ENCODE measurements around the gene STAT3. TPM values are rescaled to one million over a fixed set of nuclear protein-coding genes. Genes with fewer than 3 reads are reported as not detected.

The STAT3 gene
- total and polyA plus RNA-seq, 2 of the 13 experiments (the other 11 are each of a cell fraction or from before 2014, with no cell fraction given) = 61.8 to 62.4 TPM

GRCh38 chr17:42422958-42423712 lies 34.9 kb upstream of the STAT3 start, which contains the start of gene CAVIN1 (continued):
- TF ChIP-seq FIP1L1 (IDR thresholded peaks at IDR 0.05; ENCODE audit: borderline replicate concordance, insufficient read depth, low read depth, low read length) = peak; percentile 55; the same call in 1 of the 2 replicates
- no peak for TF ChIP-seq FOXK2 (IDR thresholded peaks at IDR 0.05)
- no peak for TF ChIP-seq NR2F2 (IDR thresholded peaks at IDR 0.05; ENCODE audit: borderline replicate concordance, low read depth)
- no peak; the same call in 1 of the 2 replicates for TF ChIP-seq TEAD2 (CRISPR knock-in tag; IDR thresholded peaks at IDR 0.05)
- no peak for TF ChIP-seq MAFK (conservative IDR thresholded peaks at IDR 0.05 in 1 of 2, IDR thresholded peaks at IDR 0.05 in 1 of 2; ENCODE audit: low read length in 2 of 2)
- TF ChIP-seq ZNF777 (CRISPR knock-in tag; IDR thresholded peaks at IDR 0.05) = peak; percentile 100
- peak; percentile 92 for TF ChIP-seq TAF1 (CRISPR knock-in tag; IDR thresholded peaks at IDR 0.05)
- TF ChIP-seq ATAD3A (CRISPR knock-in tag; IDR thresholded peaks at IDR 0.05) = no peak
- no peak for TF ChIP-seq ESRRA (CRISPR knock-in tag; IDR thresholded peaks at IDR 0.05; ENCODE audit: low read depth)
- peak; percentile 5 for TF ChIP-seq TGIF2 (CRISPR knock-in tag; IDR thresholded peaks at IDR 0.05)
- TF ChIP-seq PHF5A (CRISPR knock-in tag; IDR thresholded peaks at IDR 0.05; ENCODE audit: low read depth, unreplicated experiment) = no peak
- no peak for TF ChIP-seq TRIM22 (IDR thresholded peaks at IDR 0.05)
- no peak for TF ChIP-seq ZIK1 (CRISPR knock-in tag; IDR thresholded peaks at IDR 0.05; ENCODE audit: borderline replicate concordance, low read depth)
- TF ChIP-seq ZNF121 (CRISPR knock-in tag; IDR thresholded peaks at IDR 0.05) = no peak; the same call in 1 of the 2 replicates
- no peak for TF ChIP-seq SRSF9 (IDR thresholded peaks at IDR 0.05; ENCODE audit: borderline replicate concordance, insufficient read depth, low read depth, low read length, poor library complexity, severe bottlenecking)
- no peak for TF ChIP-seq TIGD3 (CRISPR knock-in tag; IDR thresholded peaks at IDR 0.05; ENCODE audit: borderline replicate concordance)
- peak; percentile 42; the same call in 1 of the 2 replicates for TF ChIP-seq ZNF792 (CRISPR knock-in tag; IDR thresholded peaks at IDR 0.05)
- TF ChIP-seq GABPA (IDR thresholded peaks at IDR 0.05; ENCODE audit: low read depth, low read length) = no peak
- TF ChIP-seq GABPA (CRISPR knock-in tag; IDR thresholded peaks at IDR 0.05; ENCODE audit: low read depth) = no peak
- no peak for TF ChIP-seq ZNF17 (CRISPR knock-in tag; IDR thresholded peaks at IDR 0.05)
- TF ChIP-seq REXO4 (CRISPR knock-in tag; IDR thresholded peaks at IDR 0.05; ENCODE audit: borderline replicate concordance) = no peak
- TF ChIP-seq FOSL1 (CRISPR knock-in tag; IDR thresholded peaks at IDR 0.05; ENCODE audit: borderline replicate concordance) = no peak
- TF ChIP-seq TMF1 (CRISPR knock-in tag; IDR thresholded peaks at IDR 0.05; ENCODE audit: low read depth) = 0 out of 2 replicates have a peak, but pooled peaks have one; percentile 6
